Measurements from ENCODE around the gene DCBLD1.

DCBLD1 gene

DNA sequence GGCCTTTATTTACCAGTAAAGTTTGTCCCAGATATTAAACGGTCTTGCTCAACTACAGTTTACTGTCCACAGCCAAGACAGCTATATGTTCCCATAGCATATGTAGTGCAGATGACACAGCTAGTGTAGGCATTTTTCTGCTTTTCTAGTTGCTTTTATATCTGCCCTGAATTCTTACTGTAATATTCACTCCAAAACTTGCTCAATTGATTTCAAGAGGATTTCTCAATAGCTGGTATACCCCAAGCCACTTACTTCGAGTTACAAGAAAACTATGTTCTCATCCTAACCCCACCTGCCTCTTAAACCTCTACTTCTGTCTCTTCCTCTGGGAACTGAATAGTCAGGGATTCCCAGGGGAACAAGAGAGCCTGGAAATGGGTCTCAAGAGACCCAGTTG lies 37.9 kb upstream of the DCBLD1 start:
- Histone ChIP-seq H3K4ac (ENCODE audit: low read depth, low read length) (no peak overlapping the region), H3K27ac (ENCODE audit: low read depth, low read length) (no peak overlapping the region), H2BK12ac (ENCODE audit: low read length) (no peak overlapping the region), H2BK120ac (ENCODE audit: insufficient read depth, low read length, poor library complexity) (no peak overlapping the region), H3K79me1 (ENCODE audit: low read length) (peaks cover 3% of the 10 kb centered on the region), H2AK5ac (ENCODE audit: low read length) (no peak overlapping the region), H3K4me1 (ENCODE audit: control insufficient read depth in 1 of 2, insufficient read depth in 2 of 2, low read length in 2 of 2) (peaks cover 0 to 2% of the 10 kb centered on the region in 2 experiments), H3K14ac (ENCODE audit: low read length) (no peak overlapping the region), H4K91ac (ENCODE audit: low read depth, low read length) (no peak overlapping the region), H4K8ac (ENCODE audit: low read depth, low read length) (no peak overlapping the region), H3K23ac (ENCODE audit: low read length) (no peak overlapping the region), H3K4me3 (ENCODE audit: low read depth, low read length) (no peak overlapping the region), H2AFZ (ENCODE audit: insufficient read depth, low read length, poor library complexity) (no peak overlapping the region), H3K36me3 (ENCODE audit: control insufficient read depth in 1 of 2, insufficient read depth in 2 of 2, low read length in 2 of 2) (no peaks in the 10 kb centered on the region), H3K18ac (ENCODE audit: low read length) (no peak overlapping the region), H3K27me3 (ENCODE audit: insufficient read depth, low read length) (no peaks in the 10 kb centered on the region), H3K4me2 (ENCODE audit: low read length) (no peak overlapping the region), H4K12ac (ENCODE audit: low read depth, low read length) (no peak overlapping the region), H3K9me3 (ENCODE audit: insufficient read depth, low read depth, low read length) (peaks cover 2% of the 10 kb centered on the region), H2BK5ac (ENCODE audit: low read depth, low read length, poor library complexity) (no peak overlapping the region), H3K79me2 (ENCODE audit: control insufficient read depth, insufficient read depth, low read length, poor library complexity) (no peaks in the 10 kb centered on the region), H3K9ac (ENCODE audit: low read length) (no peak overlapping the region)
- no peak for DNase-seq
- no CpG with 5 or more reads among the region's 2 CpGs for WGBS (ENCODE audit: extremely low coverage, insufficient coverage, insufficient read length)

DNA sequence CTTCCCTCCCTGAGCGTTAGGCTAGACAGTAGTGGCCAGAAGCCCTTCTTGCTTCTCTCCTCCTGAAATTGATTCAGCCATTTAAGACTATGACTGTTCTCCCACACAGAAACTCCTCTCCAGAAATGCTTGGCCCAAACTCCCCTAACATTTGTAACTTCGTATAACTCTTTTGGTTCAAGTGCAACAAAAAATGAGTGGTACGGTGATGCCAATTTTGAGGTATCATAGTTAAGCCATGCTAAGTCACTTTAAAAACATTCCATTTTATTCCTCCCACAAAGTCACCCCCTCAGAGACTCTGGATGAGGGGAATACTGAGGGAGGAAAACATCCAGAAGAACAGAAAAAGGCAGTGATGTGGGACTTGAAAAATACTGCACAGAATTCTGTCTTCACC lies 35.6 kb upstream of the DCBLD1 start:
- Histone ChIP-seq H3K4ac (ENCODE audit: low read depth, low read length) (no peak overlapping the region), H4K8ac (ENCODE audit: low read depth, low read length) (no peak overlapping the region), H3K27me3 (ENCODE audit: insufficient read depth, low read length) (no peaks in the 10 kb centered on the region), H3K18ac (ENCODE audit: low read length) (no peak overlapping the region), H3K4me3 (ENCODE audit: low read depth, low read length) (no peak overlapping the region), H3K27ac (ENCODE audit: low read depth, low read length) (no peak overlapping the region), H2BK12ac (ENCODE audit: low read length) (no peak overlapping the region), H3K4me1 (ENCODE audit: control insufficient read depth in 1 of 2, insufficient read depth in 2 of 2, low read length in 2 of 2) (peaks cover 0 to 3% of the 10 kb centered on the region in 2 experiments), H3K14ac (ENCODE audit: low read length) (no peak overlapping the region), H3K4me2 (ENCODE audit: low read length) (no peak overlapping the region), H3K36me3 (ENCODE audit: control insufficient read depth in 1 of 2, insufficient read depth in 2 of 2, low read length in 2 of 2) (no peaks in the 10 kb centered on the region), H3K23ac (ENCODE audit: low read length) (no peak overlapping the region), H2AFZ (ENCODE audit: insufficient read depth, low read length, poor library complexity) (no peak overlapping the region), H3K9me3 (ENCODE audit: insufficient read depth, low read depth, low read length) (no peaks in the 10 kb centered on the region), H2AK5ac (ENCODE audit: low read length) (no peak overlapping the region), H3K9ac (ENCODE audit: low read length) (no peak overlapping the region), H4K91ac (ENCODE audit: low read depth, low read length) (peak overlapping the region; percentile 42), H2BK120ac (ENCODE audit: insufficient read depth, low read length, poor library complexity) (no peak overlapping the region), H3K79me1 (ENCODE audit: low read length) (peaks cover 5% of the 10 kb centered on the region), H3K79me2 (ENCODE audit: control insufficient read depth, insufficient read depth, low read length, poor library complexity) (no peaks in the 10 kb centered on the region), H2BK5ac (ENCODE audit: low read depth, low read length, poor library complexity) (no peak overlapping the region), H4K12ac (ENCODE audit: low read depth, low read length) (no peak overlapping the region)
- no CpG with 5 or more reads among the region's 3 CpGs for WGBS (ENCODE audit: extremely low coverage, insufficient coverage, insufficient read length)
- no peak for DNase-seq

DNA sequence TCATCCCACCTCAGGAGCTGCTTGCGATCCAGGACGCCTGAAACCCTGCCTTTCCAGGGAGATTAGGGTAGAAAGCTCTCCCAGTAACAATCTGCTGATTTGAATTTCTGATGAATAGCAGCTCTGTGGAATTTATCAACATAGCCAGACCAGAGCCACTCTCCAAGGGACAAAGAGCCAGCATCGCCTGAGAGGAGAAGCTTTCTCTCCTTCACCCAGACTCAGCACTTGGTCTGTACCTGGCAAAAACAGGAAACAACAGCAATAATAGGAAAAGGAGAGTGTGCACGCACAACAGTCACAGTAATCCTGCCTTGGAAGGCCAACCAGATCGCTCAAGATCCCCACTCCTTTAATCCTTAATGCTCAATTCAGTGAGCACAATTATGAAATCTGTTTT lies 34.5 kb upstream of the DCBLD1 start:
- Histone ChIP-seq H3K27ac (ENCODE audit: low read depth, low read length) (peak overlapping the region; percentile 55), H3K4me2 (ENCODE audit: low read length) (no peak overlapping the region), H4K91ac (ENCODE audit: low read depth, low read length) (peak overlapping the region; percentile 61), H2BK12ac (ENCODE audit: low read length) (peak overlapping the region; percentile 92), H3K79me1 (ENCODE audit: low read length) (peaks cover 5% of the 10 kb centered on the region), H3K79me2 (ENCODE audit: control insufficient read depth, insufficient read depth, low read length, poor library complexity) (no peaks in the 10 kb centered on the region), H3K4me1 (ENCODE audit: control insufficient read depth in 1 of 2, insufficient read depth in 2 of 2, low read length in 2 of 2) (peaks cover 0 to 3% of the 10 kb centered on the region in 2 experiments), H2BK5ac (ENCODE audit: low read depth, low read length, poor library complexity) (no peak overlapping the region), H3K23ac (ENCODE audit: low read length) (no peak overlapping the region), H4K12ac (ENCODE audit: low read depth, low read length) (no peak overlapping the region), H4K8ac (ENCODE audit: low read depth, low read length) (peak overlapping the region; percentile 33), H2BK120ac (ENCODE audit: insufficient read depth, low read length, poor library complexity) (no peak overlapping the region), H3K36me3 (ENCODE audit: control insufficient read depth in 1 of 2, insufficient read depth in 2 of 2, low read length in 2 of 2) (no peaks in the 10 kb centered on the region), H3K4me3 (ENCODE audit: low read depth, low read length) (no peak overlapping the region), H2AFZ (ENCODE audit: insufficient read depth, low read length, poor library complexity) (peak overlapping the region; percentile 52), H2AK5ac (ENCODE audit: low read length) (no peak overlapping the region), H3K9ac (ENCODE audit: low read length) (no peak overlapping the region), H3K27me3 (ENCODE audit: insufficient read depth, low read length) (no peaks in the 10 kb centered on the region), H3K4ac (ENCODE audit: low read depth, low read length) (no peak overlapping the region), H3K14ac (ENCODE audit: low read length) (peak overlapping the region; percentile 44), H3K9me3 (ENCODE audit: insufficient read depth, low read depth, low read length) (no peaks in the 10 kb centered on the region), H3K18ac (ENCODE audit: low read length) (no peak overlapping the region)
- no CpG with 5 or more reads among the region's 5 CpGs for WGBS (ENCODE audit: extremely low coverage, insufficient coverage, insufficient read length)
- DNase-seq: no peak

DNA sequence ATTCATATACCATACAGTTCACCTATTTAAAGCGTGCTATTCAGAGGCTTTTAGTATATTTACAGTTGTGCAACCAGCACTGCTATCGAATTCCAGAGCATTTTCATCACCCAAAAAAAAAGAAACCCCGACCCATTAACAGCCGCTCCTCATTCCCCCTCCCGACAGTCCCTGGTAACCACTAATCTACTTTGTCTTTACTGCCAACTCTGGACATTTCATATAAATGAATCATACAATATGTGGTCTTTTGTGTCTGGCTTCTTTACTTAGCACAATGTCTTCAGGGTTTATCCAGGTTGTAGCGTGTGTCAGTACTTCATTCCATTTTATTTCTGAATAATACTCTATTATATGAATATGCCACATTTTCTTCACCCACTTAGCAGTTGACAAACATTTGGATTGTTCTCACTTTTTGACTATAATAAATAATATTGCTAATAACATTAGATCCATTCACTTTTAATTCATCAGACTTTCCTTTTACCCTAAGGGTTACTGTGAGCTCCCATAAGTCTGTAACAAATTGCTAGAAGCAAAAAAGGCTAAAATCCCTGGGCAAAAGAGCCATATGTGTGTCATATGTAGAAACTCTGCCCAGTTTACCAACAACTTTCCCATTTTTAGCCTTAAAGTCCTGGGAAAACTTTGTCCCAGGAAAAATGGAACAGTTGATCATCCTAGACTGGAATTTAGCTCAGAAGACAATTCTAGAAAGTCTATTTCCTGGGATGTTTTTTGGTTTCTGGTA lies 33.6 kb upstream of the DCBLD1 start:
- Histone ChIP-seq H3K4me2 (ENCODE audit: low read length) (no peak overlapping the region), H3K14ac (ENCODE audit: low read length) (no peak overlapping the region), H3K79me1 (ENCODE audit: low read length) (peaks cover 5% of the 10 kb centered on the region), H2AFZ (ENCODE audit: insufficient read depth, low read length, poor library complexity) (no peak overlapping the region), H3K9me3 (ENCODE audit: insufficient read depth, low read depth, low read length) (no peaks in the 10 kb centered on the region), H3K18ac (ENCODE audit: low read length) (no peak overlapping the region), H2BK120ac (ENCODE audit: insufficient read depth, low read length, poor library complexity) (no peak overlapping the region), H3K4ac (ENCODE audit: low read depth, low read length) (no peak overlapping the region), H3K79me2 (ENCODE audit: control insufficient read depth, insufficient read depth, low read length, poor library complexity) (no peaks in the 10 kb centered on the region), H2AK5ac (ENCODE audit: low read length) (no peak overlapping the region), H2BK5ac (ENCODE audit: low read depth, low read length, poor library complexity) (no peak overlapping the region), H3K9ac (ENCODE audit: low read length) (no peak overlapping the region), H4K8ac (ENCODE audit: low read depth, low read length) (no peak overlapping the region), H3K4me3 (ENCODE audit: low read depth, low read length) (no peak overlapping the region), H3K27ac (ENCODE audit: low read depth, low read length) (peak overlapping the region; percentile 78), H4K12ac (ENCODE audit: low read depth, low read length) (no peak overlapping the region), H2BK12ac (ENCODE audit: low read length) (no peak overlapping the region), H4K91ac (ENCODE audit: low read depth, low read length) (no peak overlapping the region), H3K4me1 (ENCODE audit: control insufficient read depth in 1 of 2, insufficient read depth in 2 of 2, low read length in 2 of 2) (peaks cover 0 to 3% of the 10 kb centered on the region in 2 experiments), H3K36me3 (ENCODE audit: control insufficient read depth in 1 of 2, insufficient read depth in 2 of 2, low read length in 2 of 2) (no peaks in the 10 kb centered on the region), H3K27me3 (ENCODE audit: insufficient read depth, low read length) (no peaks in the 10 kb centered on the region), H3K23ac (ENCODE audit: low read length) (no peak overlapping the region)
- DNase-seq: peak in 1 of 2 donors; percentile 5
- no CpG with 5 or more reads among the region's 6 CpGs for WGBS (ENCODE audit: extremely low coverage, insufficient coverage, insufficient read length)
